Endodermal cell (in vitro differentiated cells): ENCODE data around the gene PIAS4. TPM values are rescaled to one million over a fixed set of nuclear protein-coding genes. Genes with fewer than 3 reads are reported as not detected.

Experiments
- DNase-seq: peaks from one replicate; pipeline ENCODE4 v3.0.0-alpha.2; 2017
- H3K27ac ChIP-seq: 2 replicates; pipeline ENCODE4 v1.5.1; 2013; ENCODE audit warnings: mild to moderate bottlenecking, low read depth, low read length, moderate library complexity
- H3K27me3 ChIP-seq: 2 replicates; pipeline ENCODE4 v1.6.1; 2013; ENCODE audit warnings: mild to moderate bottlenecking, low read length, moderate library complexity; ENCODE audit not compliant: insufficient read depth, control insufficient read depth, poor library complexity, severe bottlenecking
- H3K36me3 ChIP-seq: 2 replicates; pipeline ENCODE4 v1.7.0; 2013; ENCODE audit warnings: mild to moderate bottlenecking, low read length, moderate library complexity; ENCODE audit not compliant: control insufficient read depth, insufficient read depth
- H3K4me1 ChIP-seq: one replicate; pipeline ENCODE4 v1.7.0; 2013; ENCODE audit warnings: low read length; ENCODE audit not compliant: control insufficient read depth, insufficient read depth
- H3K4me3 ChIP-seq: 2 replicates; pipeline ENCODE4 v1.5.1; 2013; ENCODE audit warnings: mild to moderate bottlenecking, low read length, moderate library complexity
- H3K9ac ChIP-seq: 2 replicates; pipeline ENCODE4 v1.6.1; 2013; ENCODE audit warnings: mild to moderate bottlenecking, low read length, moderate library complexity; ENCODE audit not compliant: poor library complexity, severe bottlenecking; ENCODE audit errors: extremely low read depth
- H3K9me3 ChIP-seq: 2 replicates; pipeline ENCODE4 v1.6.1; 2013; ENCODE audit warnings: mild to moderate bottlenecking, low read length, moderate library complexity; ENCODE audit not compliant: control insufficient read depth
- H3K27ac Mint-ChIP-seq: 2 replicates; pipeline ENCODE4 v1.8.0; 2020; ENCODE audit warnings: mixed read lengths
- H3K27me3 Mint-ChIP-seq: 2 replicates; pipeline ENCODE4 v1.8.0; 2021; ENCODE audit warnings: mild to moderate bottlenecking, mixed read lengths; ENCODE audit not compliant: insufficient read depth
- H3K36me3 Mint-ChIP-seq: 2 replicates; pipeline ENCODE4 v1.8.0; 2020; ENCODE audit warnings: low read depth, mixed read lengths
- H3K4me1 Mint-ChIP-seq: 2 replicates; pipeline ENCODE4 v1.8.0; 2020; ENCODE audit warnings: mixed read lengths
- H3K4me3 Mint-ChIP-seq: 2 replicates; pipeline ENCODE4 v1.8.0; 2020; ENCODE audit warnings: mild to moderate bottlenecking, moderate library complexity, mixed read lengths
- H3K9me3 Mint-ChIP-seq: 2 replicates; pipeline ENCODE4 v1.8.0; 2020; ENCODE audit warnings: mild to moderate bottlenecking, mixed read lengths
- CTCF ChIP-seq: fragments of 200-600 bp; sonication (generic); conservative IDR thresholded peaks from 2 replicates; pipeline ENCODE4 v1.5.0; 2021; ENCODE audit warnings: antibody characterized with exemption, mild to moderate bottlenecking
- WGBS, 2 experiments: methylation state at CpG; one replicate each; pipeline versions ENCODE4 v1.1.5 to v1.1.7; 2013; ENCODE audit warnings: missing lambda C conversion rate in 2 of 2, mixed read lengths in 1 of 2; ENCODE audit not compliant: insufficient coverage in 1 of 2, insufficient read length in 1 of 2; 5-methylcytosine and 5-hydroxymethylcytosine counted together
- total RNA-seq, 2 donors: library from RNA; stranded (reverse); fragmentation: NEBNext Ultra II Directional in 1 of 2; extraction: Animal tissue kit (Norgen Biotek cat#: 25700) in 1 of 2; gene quantifications; 2 replicates in 1 of 2; 3 replicates in 1 of 2; pipeline ENCODE4 v1.2.1, GENCODE V29; 2021

PIAS4 gene
- total RNA-seq, 2 donors from 2014 or later, result 57.5 to 58.1 TPM

GRCh38 chr19:3975144-3975543 is 32.4 kb upstream of the PIAS4 start:
- Mint-ChIP-seq H3K4me3 (no peak overlapping the region), H3K27me3 (no peaks in the 10 kb centered on the region), H3K36me3 (peaks cover 44% of the 10 kb centered on the region), H3K4me1 (peaks cover 4% of the 10 kb centered on the region), H3K9me3 (no peaks in the 10 kb centered on the region), H3K27ac (peak overlapping the region; percentile 13)
- peaks cover under 1% of the 10 kb centered on the region for H3K4me1 ChIP-seq
- no peak overlapping the region for H3K9ac ChIP-seq
- no peaks in the 10 kb centered on the region for H3K9me3 ChIP-seq
- no peak overlapping the region for H3K4me3 ChIP-seq
- H3K36me3 ChIP-seq, result peaks cover 55% of the 10 kb centered on the region
- TF ChIP-seq CTCF, result no peak
- peak; percentile 49 for DNase-seq
- H3K27me3 ChIP-seq, result no peaks in the 10 kb centered on the region
- no peak overlapping the region for H3K27ac ChIP-seq
- WGBS, 2 experiments, result 95 to 100% methylated on average over 7 to 8 of the region's 8 CpGs

GRCh38 chr19:3975637-3976087 is 31.9 kb upstream of the PIAS4 start:
- peak overlapping the region; percentile 44 for H3K27ac ChIP-seq
- no peak overlapping the region for H3K9ac ChIP-seq
- peaks cover 2% of the 10 kb centered on the region for H3K4me1 Mint-ChIP-seq
- TF ChIP-seq CTCF, result no peak
- WGBS, 2 experiments, result 95 to 97% methylated on average over 11 to 14 of the region's 14 CpGs
- H3K36me3 Mint-ChIP-seq, result peaks cover 49% of the 10 kb centered on the region
- peak; percentile 49 for DNase-seq
- no peaks in the 10 kb centered on the region for H3K9me3 ChIP-seq
- H3K27me3 Mint-ChIP-seq, result no peaks in the 10 kb centered on the region
- no peak overlapping the region for H3K4me3 ChIP-seq
- peaks cover 5% of the 10 kb centered on the region for H3K4me1 ChIP-seq
- no peaks in the 10 kb centered on the region for H3K9me3 Mint-ChIP-seq
- no peaks in the 10 kb centered on the region for H3K27me3 ChIP-seq
- peak overlapping the region; percentile 58 for H3K27ac Mint-ChIP-seq
- no peak overlapping the region for H3K4me3 Mint-ChIP-seq
- H3K36me3 ChIP-seq, result peaks cover 60% of the 10 kb centered on the region

DNA sequence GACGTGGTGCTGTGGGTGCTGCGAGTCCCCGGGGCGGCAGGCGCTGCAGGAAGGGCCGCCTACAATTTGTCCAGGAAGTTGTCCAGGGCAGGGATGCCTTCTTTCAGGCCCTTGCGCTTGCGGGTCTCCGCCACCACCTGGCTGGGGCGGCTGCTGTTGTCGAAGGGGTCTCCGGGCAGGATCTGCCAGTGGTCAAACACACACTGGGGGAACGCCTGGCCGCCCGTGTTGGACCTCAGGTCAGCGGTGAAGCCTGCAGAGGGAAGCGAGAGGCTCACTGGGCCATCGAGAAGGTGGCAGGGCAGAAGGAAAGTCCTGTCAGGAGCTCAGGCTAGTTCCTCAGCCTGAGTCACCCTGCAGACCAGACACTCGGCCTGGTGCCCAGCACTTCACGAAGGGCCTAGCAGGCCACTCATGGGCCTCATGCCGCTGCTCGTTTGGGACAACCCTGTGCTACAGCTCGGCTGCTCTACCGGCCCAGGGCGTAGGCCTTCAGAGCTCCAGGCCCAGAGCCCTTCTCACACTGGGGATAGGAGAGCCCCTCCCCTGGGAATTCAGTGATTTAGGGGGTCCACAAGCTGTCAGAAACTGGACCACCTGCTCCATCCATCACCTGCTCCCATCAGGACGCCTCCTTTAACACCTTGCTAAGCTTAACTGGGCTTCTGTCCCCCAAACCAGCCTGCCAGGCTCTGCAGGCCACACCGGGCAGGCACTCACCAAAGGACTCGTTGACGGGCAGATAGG is 30.9 kb upstream of the PIAS4 start:
- Histone ChIP-seq H3K36me3 (peaks cover 70% of the 10 kb centered on the region), H3K4me1 (peaks cover 9% of the 10 kb centered on the region), H3K27ac (no peak overlapping the region), H3K4me3 (no peak overlapping the region), H3K9me3 (no peaks in the 10 kb centered on the region), H3K9ac (no peak overlapping the region), H3K27me3 (no peaks in the 10 kb centered on the region)
- Mint-ChIP-seq H3K4me3 (no peak overlapping the region), H3K27ac (peak overlapping the region; percentile 39), H3K27me3 (no peaks in the 10 kb centered on the region), H3K4me1 (peaks cover 2% of the 10 kb centered on the region), H3K9me3 (no peaks in the 10 kb centered on the region), H3K36me3 (peaks cover 59% of the 10 kb centered on the region)
- peak; percentile 60 for DNase-seq
- 94 to 97% methylated on average over 20 to 29 of the region's 29 CpGs for WGBS, 2 experiments
- no peak for TF ChIP-seq CTCF
